Mucosa of gallbladder (tissue), 1 donor: ENCODE data around the gene QRSL1. TPM values are rescaled to one million over a fixed set of nuclear protein-coding genes. Genes with fewer than 3 reads are reported as not detected.
"Not testable (repeated sequence)": the region's sequence is repeated elsewhere in the genome, so short reads cannot be mapped to it uniquely, and the experiment has no call there.

ENCODE experiments used
- DNase-seq: peaks from one replicate; pipeline ENCODE4 v3.0.0-alpha.2; 2020; ENCODE audit warnings: low spot score
- total RNA-seq: library from RNA; stranded (reverse); gene quantifications from one replicate; pipeline ENCODE4 v1.2.1, GENCODE V29; 2021
- donor health status: DM: no; HTN: no; CAD: no.

The QRSL1 gene, protein sequence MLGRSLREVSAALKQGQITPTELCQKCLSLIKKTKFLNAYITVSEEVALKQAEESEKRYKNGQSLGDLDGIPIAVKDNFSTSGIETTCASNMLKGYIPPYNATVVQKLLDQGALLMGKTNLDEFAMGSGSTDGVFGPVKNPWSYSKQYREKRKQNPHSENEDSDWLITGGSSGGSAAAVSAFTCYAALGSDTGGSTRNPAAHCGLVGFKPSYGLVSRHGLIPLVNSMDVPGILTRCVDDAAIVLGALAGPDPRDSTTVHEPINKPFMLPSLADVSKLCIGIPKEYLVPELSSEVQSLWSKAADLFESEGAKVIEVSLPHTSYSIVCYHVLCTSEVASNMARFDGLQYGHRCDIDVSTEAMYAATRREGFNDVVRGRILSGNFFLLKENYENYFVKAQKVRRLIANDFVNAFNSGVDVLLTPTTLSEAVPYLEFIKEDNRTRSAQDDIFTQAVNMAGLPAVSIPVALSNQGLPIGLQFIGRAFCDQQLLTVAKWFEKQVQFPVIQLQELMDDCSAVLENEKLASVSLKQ
- 12.2 TPM for total RNA-seq

DNA sequence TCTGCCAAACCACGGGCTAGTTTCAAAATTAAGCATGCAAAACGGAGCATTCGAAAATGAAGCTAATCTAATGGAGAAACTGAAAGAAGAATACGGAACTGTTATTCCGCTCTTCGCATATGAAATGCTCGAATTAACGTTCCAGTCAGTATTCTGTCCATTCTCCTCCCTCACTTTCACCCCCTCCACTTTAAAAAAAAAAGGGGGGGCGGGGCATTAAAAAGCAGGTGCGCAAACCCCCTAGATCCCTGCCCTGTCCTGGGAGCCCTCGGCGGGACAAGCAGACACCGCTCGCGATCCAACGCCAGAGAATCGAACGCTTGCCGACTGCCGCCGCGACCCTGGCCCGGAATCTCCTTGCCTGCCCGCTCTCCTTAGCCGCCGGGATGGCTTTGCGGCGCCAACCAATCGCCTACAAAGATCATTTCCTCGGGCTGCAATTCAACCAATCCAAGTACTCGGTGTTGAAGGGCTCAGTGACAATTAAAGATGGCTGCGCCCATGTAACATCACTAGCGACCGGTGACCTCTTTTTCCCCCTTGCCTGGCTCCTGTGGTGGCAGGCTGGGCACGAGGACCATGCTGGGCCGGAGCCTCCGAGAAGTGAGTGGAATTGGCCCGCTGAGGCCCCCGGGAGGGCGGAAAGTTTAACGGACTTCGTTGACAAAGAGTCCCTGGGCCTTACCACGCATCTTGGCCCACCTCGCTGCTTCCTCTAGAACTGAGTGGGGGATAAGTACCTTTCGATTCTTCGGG lies at the start of gene QRSL1, which contains the start of gene RTN4IP1:
TSS of gene QRSL1 (plus strand) at position 476 of the 756 bp plus-strand sequence. CDS start at position 580, 104 bp downstream.
TSS of gene RTN4IP1 (minus strand) at position 396 of the 756 bp plus-strand sequence. CDS start 477 bp downstream, outside the sequence.
- DNase-seq = peak; percentile 93

DNA sequence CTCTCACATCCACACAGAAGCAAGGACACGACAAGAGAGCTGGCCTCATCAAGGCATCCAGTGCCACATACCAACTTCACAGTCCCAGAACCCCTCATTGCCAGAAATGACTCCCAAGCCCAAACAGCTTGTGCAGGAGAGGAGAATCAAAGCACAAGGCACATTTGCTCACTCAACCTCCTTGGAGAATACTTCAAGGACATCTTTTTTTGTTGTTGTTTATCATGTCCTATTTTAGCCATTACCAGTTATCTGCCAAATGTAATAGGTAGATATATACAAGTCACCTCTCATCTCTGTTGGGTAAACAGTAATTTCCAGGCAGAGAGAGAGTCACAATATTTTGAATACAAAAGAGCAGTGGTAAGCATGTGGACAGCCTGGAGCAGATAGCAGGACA lies 47.9 kb upstream of the QRSL1 start:
- no peak for DNase-seq

DNA sequence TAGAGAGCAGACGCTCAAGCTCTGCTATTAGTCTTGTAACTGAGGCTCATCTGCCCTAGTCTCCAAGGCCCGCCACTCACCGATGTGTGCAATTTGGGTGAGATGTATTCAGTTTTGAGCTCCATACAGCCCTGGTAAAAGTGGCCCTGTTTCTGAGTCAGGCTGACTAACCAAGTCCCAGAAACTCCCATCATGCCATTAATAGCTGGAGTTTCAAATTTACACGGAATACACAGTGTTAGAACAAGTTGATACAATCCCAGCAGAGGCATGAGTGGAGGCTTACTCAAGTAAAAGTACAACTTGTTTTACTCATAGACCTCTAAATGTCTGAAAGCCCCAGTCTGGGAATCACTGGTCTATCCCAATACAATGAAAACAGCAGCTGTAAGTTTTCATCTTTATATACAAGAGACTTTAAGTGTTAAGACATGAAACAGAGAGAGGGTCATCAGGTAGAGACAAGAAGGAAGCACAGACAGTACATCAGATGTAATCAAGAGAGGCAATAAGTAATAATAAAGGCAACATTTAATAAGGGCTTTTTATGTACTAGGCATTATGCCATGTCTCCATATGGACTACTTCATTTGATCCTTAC lies 42.5 kb upstream of the QRSL1 start:
- no peak for DNase-seq

DNA sequence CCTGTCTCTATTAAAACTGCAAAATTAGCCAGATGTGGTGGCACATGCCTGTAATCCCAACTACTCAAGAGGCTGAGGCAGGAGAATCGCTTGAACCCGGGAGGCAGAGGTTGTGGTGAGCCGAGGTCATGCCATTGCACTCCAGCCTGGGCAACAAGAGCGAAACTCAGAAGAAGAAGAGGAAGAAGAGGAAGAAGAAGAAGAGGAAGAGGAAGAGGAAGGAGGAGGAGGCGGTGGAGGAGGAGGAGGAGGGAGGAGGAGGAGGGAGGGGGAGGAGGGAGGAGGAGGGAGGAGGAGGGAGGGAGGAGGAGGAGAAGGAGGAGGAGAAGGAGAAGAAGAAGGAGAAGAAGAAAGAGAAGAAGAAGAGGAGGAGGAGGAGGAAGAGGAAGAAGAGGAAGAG lies 40.4 kb upstream of the QRSL1 start:
- not testable (repeated sequence) for DNase-seq

DNA sequence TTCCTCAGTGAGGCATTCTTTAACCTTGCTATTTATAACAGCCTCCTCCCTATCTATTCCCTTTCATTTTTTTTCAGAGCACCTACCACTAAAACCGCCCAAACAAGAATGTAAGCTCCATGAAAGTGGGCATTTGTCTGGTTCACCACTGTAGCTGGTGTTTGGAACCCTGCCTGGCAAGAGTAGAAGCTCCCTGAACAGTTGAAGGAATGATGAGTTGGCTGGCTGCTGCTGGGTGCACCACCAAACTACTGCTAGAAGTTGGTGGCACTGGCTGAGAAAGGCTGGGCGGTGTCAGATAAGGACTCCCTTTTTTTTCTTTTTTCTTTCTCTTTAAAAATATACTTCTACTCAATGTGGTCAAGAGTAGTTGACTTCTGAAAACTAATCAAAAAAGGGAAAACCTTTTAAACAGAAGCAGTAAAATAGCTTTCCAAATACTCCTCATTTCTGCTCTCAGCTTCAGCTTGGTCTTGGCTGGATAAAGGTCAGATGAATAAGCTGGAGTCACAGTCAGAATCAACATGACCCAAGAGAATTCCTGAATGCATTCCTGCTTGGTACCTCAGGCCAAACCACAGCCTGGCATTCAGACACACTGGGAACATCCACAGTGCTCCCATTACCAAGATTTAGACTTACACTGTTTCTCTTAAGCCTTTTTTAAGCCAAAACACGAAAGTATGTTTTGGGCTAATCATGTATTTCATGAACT lies 38.1 kb upstream of the QRSL1 start:
- no peak for DNase-seq

DNA sequence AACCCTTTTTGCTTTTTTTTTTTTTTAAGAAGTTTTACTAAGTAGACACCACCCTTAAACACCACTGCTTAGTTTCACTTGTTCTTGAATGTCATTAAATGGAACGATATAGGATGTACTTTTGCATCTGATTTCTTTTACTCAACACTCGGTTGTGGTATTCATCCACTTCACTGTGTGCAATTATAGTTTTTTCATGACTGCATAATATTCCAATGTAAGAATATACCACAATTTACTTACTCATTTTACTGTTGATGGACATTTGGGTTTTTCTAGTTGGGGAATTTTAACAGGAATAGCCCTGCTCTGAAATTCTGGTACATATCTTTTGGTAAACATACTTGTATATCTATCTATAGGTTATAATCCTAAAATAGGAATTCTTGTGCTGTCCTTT lies 29.9 kb upstream of the QRSL1 start:
- no peak for DNase-seq

DNA sequence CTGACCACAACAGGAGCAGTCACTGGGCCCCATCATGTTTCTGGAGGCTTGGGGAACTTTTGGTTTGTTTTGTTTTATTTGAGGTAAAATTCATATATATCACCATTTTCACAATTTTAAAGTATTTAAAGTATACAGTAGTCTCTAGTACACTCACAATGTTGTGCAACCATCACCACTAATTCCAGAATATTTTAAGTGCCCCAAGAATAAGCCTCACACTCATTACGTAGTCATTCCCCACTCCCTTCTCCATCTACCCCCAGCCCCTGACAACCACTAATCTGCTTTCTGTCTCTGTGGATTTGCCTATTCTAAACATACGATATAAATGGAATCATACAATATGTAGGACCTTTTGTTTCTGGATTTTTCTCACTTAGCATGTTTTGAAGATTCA lies 29.0 kb upstream of the QRSL1 start:
- no peak for DNase-seq

DNA sequence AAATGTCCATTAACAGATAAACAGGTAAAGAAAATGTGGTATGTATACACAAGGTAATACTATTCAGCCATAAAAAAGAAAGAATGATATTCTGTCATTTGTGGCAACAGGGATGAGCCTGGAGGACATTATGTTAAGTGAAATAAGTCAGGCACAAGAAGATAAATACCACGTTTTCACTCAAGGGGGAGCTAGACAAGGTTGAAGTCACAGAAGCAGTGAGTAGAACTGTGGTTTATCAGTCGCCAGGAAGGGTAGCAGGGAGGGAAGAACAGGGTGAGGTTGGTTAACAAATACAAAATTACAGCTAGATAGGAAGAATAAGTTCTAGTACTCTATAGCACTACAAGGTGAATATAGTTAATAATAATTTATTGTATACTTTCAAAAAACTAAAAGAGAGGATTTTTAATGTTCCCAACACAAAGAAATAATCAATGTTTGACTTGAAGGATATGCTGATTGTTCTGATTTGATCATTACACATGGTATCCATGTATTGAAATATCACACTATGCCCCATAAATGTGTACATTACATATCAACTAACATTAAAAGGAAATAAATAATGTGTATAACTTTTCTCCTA lies 21.2 kb upstream of the QRSL1 start:
- peak; percentile 29 for DNase-seq

DNA sequence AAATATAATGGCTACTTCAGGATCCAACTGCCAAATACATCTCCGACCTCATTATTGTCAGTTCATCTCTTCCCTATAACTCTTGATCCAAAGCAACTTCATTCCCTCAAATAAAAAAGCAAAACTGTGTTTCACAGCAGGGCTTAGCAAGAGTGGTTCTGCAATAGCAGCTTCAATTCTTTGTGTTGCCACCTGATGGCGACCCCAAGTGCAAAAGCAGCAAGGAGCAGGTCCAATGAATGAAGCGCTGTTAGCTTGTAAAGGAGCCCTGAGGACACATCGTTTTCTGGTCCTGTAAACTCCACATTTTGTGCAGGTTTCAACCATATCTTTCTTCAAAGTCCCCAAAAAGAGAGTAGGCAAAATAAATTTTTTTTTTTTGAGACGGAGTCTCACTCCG lies 19.7 kb upstream of the QRSL1 start:
- DNase-seq = no peak

DNA sequence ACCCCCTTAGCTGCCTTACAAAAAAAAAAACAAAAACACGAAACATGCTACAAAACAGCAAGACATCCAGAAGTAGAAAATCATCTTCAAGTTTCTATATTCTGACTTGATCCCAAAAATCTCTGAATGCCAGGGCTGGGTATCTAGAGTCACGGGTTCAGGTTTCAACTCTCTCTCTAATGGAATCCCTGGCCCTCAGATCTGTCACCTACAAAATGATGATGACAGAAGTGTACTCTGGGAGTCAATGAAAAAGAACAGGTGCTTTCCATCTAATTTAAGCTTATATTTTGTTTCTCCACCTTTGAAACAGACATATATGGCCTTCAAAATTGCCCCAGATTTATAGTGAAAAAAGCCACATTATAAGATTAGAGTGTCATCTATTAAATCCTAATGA lies 18.3 kb upstream of the QRSL1 start:
- no peak for DNase-seq

DNA sequence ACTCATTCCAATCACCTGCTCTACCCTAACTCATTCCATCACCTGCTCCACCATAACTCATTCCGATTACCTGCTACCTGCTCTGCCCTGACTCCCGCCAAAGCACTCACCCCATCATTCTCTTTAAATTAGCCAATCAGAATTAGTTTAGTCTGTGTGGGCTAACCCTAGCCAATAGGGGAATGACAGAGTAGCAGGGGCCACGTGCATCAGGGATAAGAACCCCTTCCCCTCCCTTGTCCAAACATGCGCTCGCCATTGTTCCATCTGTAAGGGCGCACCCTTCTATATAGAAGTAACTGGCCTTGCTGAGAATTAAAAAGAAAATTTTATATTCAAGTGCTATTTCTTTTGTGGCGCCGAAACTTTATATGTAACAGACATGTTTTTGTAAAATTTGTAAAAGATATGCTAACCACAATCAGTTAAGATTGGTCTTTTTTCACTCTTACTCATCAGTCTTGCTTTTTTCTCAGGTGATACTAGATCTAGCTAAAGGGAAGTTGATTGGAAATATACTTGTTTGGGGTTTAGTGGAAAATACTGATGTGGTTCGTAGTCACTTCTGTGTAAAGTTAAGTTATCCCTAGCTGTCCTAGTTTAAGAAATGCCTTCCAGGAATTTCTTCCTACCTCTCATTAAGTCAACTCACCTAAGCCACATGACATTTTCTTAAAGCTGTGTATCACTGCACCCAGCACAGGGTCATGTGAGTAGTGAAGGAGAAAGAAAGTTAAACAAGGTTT lies 16.5 kb upstream of the QRSL1 start:
- no peak for DNase-seq

DNA sequence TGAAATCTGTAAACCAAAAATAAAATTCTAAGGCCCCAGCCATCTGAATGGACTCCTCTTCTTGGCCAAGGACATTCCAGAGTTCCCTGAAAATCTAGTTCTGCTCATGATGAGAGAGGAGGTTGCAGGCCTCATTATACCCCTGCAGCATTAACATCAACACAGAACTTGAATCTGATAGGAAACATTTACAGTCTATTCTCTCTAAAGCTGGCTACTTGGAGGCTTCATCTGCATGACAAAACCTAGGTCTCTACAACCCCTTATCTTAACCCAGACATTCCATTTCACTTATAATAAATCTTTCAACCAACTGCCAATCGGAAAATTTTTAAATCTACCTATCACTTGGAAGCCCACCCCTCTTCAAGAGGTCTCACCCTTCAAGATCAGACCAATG lies 15.8 kb upstream of the QRSL1 start:
- DNase-seq = no peak

DNA sequence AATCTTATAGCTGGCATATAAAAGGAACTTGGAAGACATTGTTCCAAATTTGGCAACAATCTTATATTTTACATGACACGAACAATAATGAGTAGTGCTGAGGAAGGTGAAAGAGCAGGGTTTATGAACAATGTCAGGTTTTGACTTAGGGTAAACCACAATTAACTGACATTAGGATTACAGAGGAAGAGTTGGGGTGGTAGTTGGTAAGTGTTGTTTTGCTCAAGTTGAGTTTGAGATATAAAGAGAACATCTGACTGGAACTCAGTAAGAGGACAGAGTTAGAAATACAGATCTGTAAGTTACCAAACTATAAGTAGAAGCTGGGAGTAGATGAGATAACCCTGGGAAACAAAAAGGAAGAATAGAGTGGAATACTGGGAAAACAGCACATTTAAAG lies 15.2 kb upstream of the QRSL1 start:
- DNase-seq = no peak

DNA sequence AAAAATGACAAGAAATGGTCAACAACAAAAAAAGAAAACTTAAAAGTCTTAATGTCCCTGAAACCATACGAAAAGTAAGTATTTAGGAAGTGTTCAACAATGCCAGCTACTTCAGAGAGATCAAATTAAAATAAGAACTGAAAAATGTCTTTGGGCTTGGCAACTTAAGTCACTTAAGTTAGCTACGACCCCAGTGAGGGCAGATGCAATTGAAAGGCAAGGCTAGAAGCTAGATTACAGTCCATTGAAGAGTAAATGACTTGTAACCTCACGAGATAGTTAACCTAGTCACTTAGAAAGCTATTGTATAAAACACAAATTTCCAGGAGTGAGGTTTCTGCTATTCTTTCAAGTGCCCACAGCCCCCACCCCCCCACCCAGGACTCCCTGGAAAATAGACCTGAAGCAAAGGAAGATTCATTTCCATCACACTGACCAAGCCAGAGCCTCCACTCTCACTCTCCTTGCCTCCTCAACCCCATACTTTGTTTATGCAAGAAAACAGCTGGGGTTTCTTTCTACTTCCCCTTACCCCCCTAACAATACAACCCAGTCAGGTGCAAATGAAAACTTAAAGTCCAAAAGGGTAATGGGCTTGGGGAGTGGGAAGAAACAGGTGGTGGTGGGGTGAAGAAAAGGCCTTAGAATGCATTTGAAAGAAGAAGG lies 14.7 kb upstream of the QRSL1 start:
- no peak for DNase-seq

DNA sequence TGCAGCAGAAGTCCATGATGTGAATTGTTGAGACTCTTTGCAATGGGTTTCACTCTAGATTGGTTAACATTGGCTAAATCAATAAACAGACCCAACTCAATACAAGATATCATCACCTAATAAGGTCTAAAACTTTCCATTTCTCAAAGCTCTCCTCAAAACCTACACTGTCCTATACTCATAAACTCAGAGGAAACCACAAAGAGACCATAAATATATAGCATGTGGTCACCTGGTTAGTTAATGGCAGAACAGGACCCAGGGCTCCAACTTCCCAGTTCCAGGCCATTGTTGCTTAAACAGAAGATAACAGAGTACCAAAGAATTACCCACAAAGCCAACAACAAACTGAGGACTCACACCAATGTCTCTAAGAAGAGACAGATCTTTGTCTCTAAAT lies 12.1 kb upstream of the QRSL1 start:
- no peak for DNase-seq

DNA sequence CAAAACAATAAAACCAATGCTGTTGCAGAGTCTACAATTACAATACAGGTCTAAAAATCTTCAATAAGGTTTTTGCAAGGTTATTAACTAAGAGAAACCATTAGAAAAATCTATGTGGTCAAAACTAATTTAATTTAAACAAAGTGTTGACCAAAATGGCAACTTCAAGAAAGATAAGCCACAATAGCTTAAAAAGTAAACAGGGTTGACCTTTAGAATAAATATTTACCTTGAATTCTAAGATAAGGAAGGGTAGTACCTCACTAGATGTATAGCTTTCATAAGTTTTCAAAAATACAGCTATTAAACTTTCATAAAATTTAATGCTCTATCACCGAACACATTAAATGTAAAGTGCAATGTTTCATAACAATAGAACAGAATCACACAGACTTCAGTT lies 11.5 kb upstream of the QRSL1 start:
- no peak for DNase-seq

DNA sequence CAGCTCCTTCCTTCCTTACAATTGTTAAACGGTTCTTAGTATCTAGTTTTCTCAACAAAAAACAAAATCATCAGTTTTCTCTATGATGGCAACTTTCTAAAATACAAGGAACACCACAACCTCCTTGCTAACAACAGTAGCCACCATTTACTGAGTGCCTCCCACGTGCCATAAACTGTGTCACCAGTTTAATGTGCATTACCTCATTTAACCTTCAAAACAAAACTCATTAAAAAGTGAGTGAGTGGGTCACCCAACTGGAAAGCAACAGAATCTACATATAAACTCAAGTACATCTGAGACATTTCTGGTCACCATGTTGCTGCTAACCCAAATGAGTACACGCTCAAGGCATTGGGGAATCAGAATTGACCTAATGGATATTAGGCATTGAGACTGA lies 11.1 kb upstream of the QRSL1 start:
- DNase-seq = no peak

DNA sequence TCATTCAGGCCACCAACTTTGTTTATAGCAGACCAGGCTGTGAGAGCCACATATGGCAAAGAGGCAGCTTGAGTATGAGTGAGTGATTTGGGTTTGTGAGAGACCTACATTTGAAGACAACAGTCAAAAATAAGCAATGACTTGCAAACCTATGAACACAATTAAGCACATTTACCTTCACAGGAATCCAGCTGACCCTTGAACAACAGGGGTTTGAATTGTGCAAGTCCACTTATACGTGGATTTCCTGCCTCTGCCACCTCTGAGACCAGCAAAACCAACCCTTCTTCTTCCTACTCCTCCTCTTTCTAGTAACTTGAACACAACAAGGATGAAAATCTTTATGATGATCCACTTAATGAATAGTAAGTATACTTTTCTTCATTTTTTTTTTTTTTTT lies 10.2 kb upstream of the QRSL1 start:
- DNase-seq = no peak

DNA sequence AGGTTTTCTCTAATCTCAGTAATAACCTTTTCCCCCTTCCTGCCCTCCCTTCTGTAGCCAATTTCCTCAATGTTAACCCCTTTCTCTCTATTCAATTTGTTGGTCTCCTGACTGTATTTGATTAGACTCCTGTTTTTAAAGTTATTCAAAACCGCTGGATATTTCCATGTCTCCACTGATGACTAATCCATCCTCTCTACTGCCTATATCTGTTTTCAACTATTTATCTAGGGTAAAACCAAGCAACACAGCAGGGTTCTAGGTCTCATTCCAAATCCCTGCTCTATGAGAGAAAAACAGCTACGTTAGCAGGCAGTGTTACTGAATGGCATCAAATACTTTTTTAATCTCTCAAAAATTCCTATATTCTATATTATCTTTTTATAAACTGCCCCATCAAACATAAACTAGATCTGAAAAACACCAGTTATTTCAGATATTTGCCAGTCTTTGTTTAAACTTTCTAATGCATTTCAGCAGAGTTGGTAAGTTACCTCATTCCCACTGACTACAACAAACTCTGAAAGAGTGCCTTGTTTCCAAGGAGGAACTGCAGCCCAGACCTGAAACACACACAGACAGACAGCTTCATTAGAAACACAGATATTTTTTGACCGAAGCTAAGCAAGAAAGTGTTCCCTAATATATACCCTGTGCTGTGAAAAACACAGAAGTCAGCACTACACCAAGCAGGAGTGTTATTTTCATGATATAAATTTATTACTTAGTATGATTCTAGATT lies 8.3 kb upstream of the QRSL1 start:
- DNase-seq = no peak
